DMS53 treated with DMSO at 0.1 percent for 48 hours (cell line): ENCODE results near the gene MADCAM1.

ENCODE experiments used
- DNase-seq: peaks from one replicate; lab custom pipeline; 2025; ENCODE audit not compliant: unreplicated experiment; lab: John Stamatoyannopoulos, UW

MADCAM1 gene

GRCh38 chr19:488505-489417 is 7.5 kb upstream of the MADCAM1 start:
- peak; percentile 81 for DNase-seq

- no peak for DNase-seq
Measured at GRCh38 chr19:489418-490196, 6.7 kb upstream of the MADCAM1 start.

GRCh38 chr19:491146-491741 is 5.0 kb upstream of the MADCAM1 start:
- no peak for DNase-seq

- DNase-seq, result no peak
Measured at GRCh38 chr19:492091-492531, 4.2 kb upstream of the MADCAM1 start.

GRCh38 chr19:493391-494170 is 2.7 kb upstream of the MADCAM1 start:
- DNase-seq, result no peak

- DNase-seq, result no peak
Measured at GRCh38 chr19:494171-495080, 1.9 kb upstream of the MADCAM1 start.

- DNase-seq, result no peak
Measured at GRCh38 chr19:495081-495401, 1.2 kb upstream of the MADCAM1 start.

GRCh38 chr19:495402-496111 is 729 bp upstream of the MADCAM1 start:
- no peak for DNase-seq

GRCh38 chr19:496986-497385 is 700 bp downstream of the MADCAM1 start:
- no peak for DNase-seq

- DNase-seq, result no peak
Measured at GRCh38 chr19:497491-497868, 1.2 kb downstream of the MADCAM1 start.

GRCh38 chr19:497869-498510 is 1.7 kb downstream of the MADCAM1 start:
- DNase-seq, result no peak

- DNase-seq, result no peak
Measured at GRCh38 chr19:498511-498891, 2.2 kb downstream of the MADCAM1 start.

GRCh38 chr19:498977-499623 is 2.8 kb downstream of the MADCAM1 start:
- DNase-seq, result no peak

GRCh38 chr19:501646-502045 is 5.4 kb downstream of the MADCAM1 start:
- no peak for DNase-seq

- no peak for DNase-seq
Measured at GRCh38 chr19:504616-505015, 8.3 kb downstream of the MADCAM1 start.

GRCh38 chr19:506404-507285 is 10.4 kb downstream of the MADCAM1 start:
- peak; percentile 95 for DNase-seq
